Glutamatergic neuron (in vitro differentiated cells): Measurements from ENCODE around the gene CREB5. TPM values are rescaled to one million over a fixed set of nuclear protein-coding genes. Genes with fewer than 3 reads are reported as not detected.

Experiments used
- DNase-seq: peaks from one replicate; pipeline ENCODE4 v3.0.0; 2022
- H3K27ac Mint-ChIP-seq: one replicate; pipeline ENCODE4 v1.8.0; 2020; ENCODE audit warnings: mild to moderate bottlenecking, mixed read lengths, inconsistent platforms; ENCODE audit not compliant: unreplicated experiment
- H3K27me3 Mint-ChIP-seq: one replicate; pipeline ENCODE4 v1.8.0; 2020; ENCODE audit warnings: mild to moderate bottlenecking, moderate library complexity, mixed read lengths, inconsistent platforms; ENCODE audit not compliant: unreplicated experiment
- H3K36me3 Mint-ChIP-seq: one replicate; pipeline ENCODE4 v1.8.0; 2020; ENCODE audit warnings: mild to moderate bottlenecking, mixed read lengths, inconsistent platforms; ENCODE audit not compliant: unreplicated experiment
- H3K4me1 Mint-ChIP-seq: one replicate; pipeline ENCODE4 v1.8.0; 2020; ENCODE audit warnings: mild to moderate bottlenecking, low read depth, mixed read lengths, inconsistent platforms; ENCODE audit not compliant: unreplicated experiment
- H3K4me3 Mint-ChIP-seq: one replicate; pipeline ENCODE4 v1.8.0; 2020; ENCODE audit warnings: mild to moderate bottlenecking, mixed read lengths, inconsistent platforms; ENCODE audit not compliant: unreplicated experiment
- H3K9me3 Mint-ChIP-seq: one replicate; pipeline ENCODE4 v1.8.0; 2020; ENCODE audit warnings: mild to moderate bottlenecking, moderate library complexity, mixed read lengths, inconsistent platforms; ENCODE audit not compliant: unreplicated experiment
- total RNA-seq: library from RNA; stranded (reverse); fragmentation: NEBNext Ultra II Directional; extraction: Animal tissue kit (Norgen Biotek cat#: 25700); gene quantifications from one replicate; pipeline ENCODE4 v1.2.1, GENCODE V29; 2021; ENCODE audit not compliant: unreplicated experiment
- TF ChIP-seq, protein P1 (sequence below): fragments of 200-600 bp; sonication (generic); IDR thresholded peaks from one replicate; pipeline ENCODE4 v1.5.0; 2021; ENCODE audit not compliant: partially characterized antibody, unreplicated experiment

The CREB5 gene
- total RNA-seq, 1 donor from 2014 or later = 50.4 TPM

GRCh38 chr7:28584235-28584634, 171.9 kb downstream of the CREB5 start:
- no peak for DNase-seq
- no peak overlapping the region for H3K4me3 Mint-ChIP-seq
- no peaks in the 10 kb centered on the region for H3K9me3 Mint-ChIP-seq
- no peak overlapping the region for H3K27ac Mint-ChIP-seq
- TF ChIP-seq, protein P1, sequence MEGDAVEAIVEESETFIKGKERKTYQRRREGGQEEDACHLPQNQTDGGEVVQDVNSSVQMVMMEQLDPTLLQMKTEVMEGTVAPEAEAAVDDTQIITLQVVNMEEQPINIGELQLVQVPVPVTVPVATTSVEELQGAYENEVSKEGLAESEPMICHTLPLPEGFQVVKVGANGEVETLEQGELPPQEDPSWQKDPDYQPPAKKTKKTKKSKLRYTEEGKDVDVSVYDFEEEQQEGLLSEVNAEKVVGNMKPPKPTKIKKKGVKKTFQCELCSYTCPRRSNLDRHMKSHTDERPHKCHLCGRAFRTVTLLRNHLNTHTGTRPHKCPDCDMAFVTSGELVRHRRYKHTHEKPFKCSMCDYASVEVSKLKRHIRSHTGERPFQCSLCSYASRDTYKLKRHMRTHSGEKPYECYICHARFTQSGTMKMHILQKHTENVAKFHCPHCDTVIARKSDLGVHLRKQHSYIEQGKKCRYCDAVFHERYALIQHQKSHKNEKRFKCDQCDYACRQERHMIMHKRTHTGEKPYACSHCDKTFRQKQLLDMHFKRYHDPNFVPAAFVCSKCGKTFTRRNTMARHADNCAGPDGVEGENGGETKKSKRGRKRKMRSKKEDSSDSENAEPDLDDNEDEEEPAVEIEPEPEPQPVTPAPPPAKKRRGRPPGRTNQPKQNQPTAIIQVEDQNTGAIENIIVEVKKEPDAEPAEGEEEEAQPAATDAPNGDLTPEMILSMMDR = no peak
- H3K36me3 Mint-ChIP-seq = peaks cover 4% of the 10 kb centered on the region
- peaks cover 2% of the 10 kb centered on the region for H3K27me3 Mint-ChIP-seq
- H3K4me1 Mint-ChIP-seq = peaks cover 5% of the 10 kb centered on the region

DNA sequence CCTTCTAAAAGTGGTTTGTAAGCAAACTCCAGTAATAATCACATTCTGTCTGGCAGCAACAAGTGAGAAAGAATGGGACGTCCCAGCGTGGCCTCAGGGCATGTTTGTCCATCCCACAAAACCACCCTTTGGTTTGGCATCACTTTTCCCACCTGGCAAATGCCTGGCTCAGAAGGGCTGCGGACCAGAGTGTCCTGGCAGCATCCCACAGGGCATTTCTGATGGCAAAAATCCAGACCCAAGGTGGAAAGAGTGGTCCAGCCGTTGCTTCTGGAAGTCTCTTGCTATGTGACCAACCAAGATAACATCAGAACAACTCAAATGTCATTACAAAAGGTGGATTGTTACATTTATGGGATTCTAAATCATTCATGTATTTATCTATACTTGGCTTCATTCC, 174.4 kb downstream of the CREB5 start:
- H3K4me3 Mint-ChIP-seq = no peak overlapping the region
- peaks cover 4% of the 10 kb centered on the region for H3K36me3 Mint-ChIP-seq
- H3K27ac Mint-ChIP-seq = no peak overlapping the region
- peaks cover 8% of the 10 kb centered on the region for H3K4me1 Mint-ChIP-seq
- peaks cover 2% of the 10 kb centered on the region for H3K27me3 Mint-ChIP-seq
- no peaks in the 10 kb centered on the region for H3K9me3 Mint-ChIP-seq
- DNase-seq = no peak
- TF ChIP-seq, protein P1 = no peak

DNA sequence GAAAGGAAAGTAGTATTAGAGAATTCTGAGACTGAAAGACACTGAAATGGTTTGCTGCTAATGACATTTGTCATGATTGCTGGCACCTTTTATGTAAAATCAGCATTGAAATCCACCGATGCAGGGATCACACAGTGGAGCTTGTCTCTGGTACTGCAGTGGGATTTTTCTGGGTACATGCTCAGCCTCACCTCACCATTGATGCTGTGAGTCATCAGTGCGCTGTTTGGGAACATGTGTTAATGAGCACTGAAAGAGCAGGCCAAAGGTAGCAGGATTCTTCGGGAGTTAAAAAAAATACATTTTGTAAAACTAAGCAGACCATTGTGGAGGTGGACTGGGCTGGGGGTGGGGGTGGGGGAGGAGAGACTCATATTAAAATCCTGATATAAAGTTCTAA, 174.9 kb downstream of the CREB5 start:
- no peak for DNase-seq
- H3K9me3 Mint-ChIP-seq = no peaks in the 10 kb centered on the region
- H3K27me3 Mint-ChIP-seq = peaks cover 2% of the 10 kb centered on the region
- peaks cover 8% of the 10 kb centered on the region for H3K4me1 Mint-ChIP-seq
- H3K27ac Mint-ChIP-seq = no peak overlapping the region
- TF ChIP-seq, protein P1 = no peak
- H3K36me3 Mint-ChIP-seq = peaks cover 4% of the 10 kb centered on the region
- H3K4me3 Mint-ChIP-seq = no peak overlapping the region

GRCh38 chr7:28588602-28589001, 176.3 kb downstream of the CREB5 start:
- DNase-seq = no peak
- Mint-ChIP-seq H3K4me3 (no peak overlapping the region), H3K27ac (no peak overlapping the region), H3K27me3 (peaks cover 2% of the 10 kb centered on the region), H3K9me3 (no peaks in the 10 kb centered on the region), H3K4me1 (peaks cover 8% of the 10 kb centered on the region), H3K36me3 (peaks cover 4% of the 10 kb centered on the region)
- TF ChIP-seq, protein P1 = no peak

GRCh38 chr7:28591041-28591674, 178.8 kb downstream of the CREB5 start:
- no peaks in the 10 kb centered on the region for H3K9me3 Mint-ChIP-seq

More at GRCh38 chr7:28591041-28591674, 178.8 kb downstream of the CREB5 start:
- Mint-ChIP-seq H3K36me3 (no peaks in the 10 kb centered on the region), H3K27me3 (peaks cover 2% of the 10 kb centered on the region), H3K4me1 (peaks cover 8% of the 10 kb centered on the region), H3K27ac (no peak overlapping the region), H3K4me3 (no peak overlapping the region)
- TF ChIP-seq, protein P1 = no peak
- DNase-seq = no peak
